Ectodermal cell (in vitro differentiated cells): ENCODE data around the gene GPR171.

Experiments used
- H3K27ac ChIP-seq: 2 replicates; pipeline ENCODE4 v1.7.0; 2013; ENCODE audit warnings: mild to moderate bottlenecking, low read depth, low read length; ENCODE audit not compliant: insufficient read depth, poor library complexity, severe bottlenecking
- H3K27me3 ChIP-seq: 2 replicates; pipeline ENCODE4 v1.7.0; 2013; ENCODE audit warnings: mild to moderate bottlenecking, low read length; ENCODE audit not compliant: insufficient read depth, control insufficient read depth, poor library complexity, severe bottlenecking
- H3K36me3 ChIP-seq: one replicate; pipeline ENCODE4 v1.7.0; 2013; ENCODE audit warnings: low read length; ENCODE audit not compliant: control insufficient read depth, insufficient read depth
- H3K4me1 ChIP-seq: one replicate; pipeline ENCODE4 v1.7.0; 2013; ENCODE audit warnings: low read length; ENCODE audit not compliant: control insufficient read depth, insufficient read depth
- H3K4me3 ChIP-seq: 2 replicates; pipeline ENCODE4 v1.7.0; 2013; ENCODE audit warnings: low read depth, low read length, control low read depth; ENCODE audit not compliant: insufficient read depth
- H3K9me3 ChIP-seq: 2 replicates; pipeline ENCODE4 v1.7.0; 2013; ENCODE audit warnings: mild to moderate bottlenecking, low read length, moderate library complexity; ENCODE audit not compliant: control insufficient read depth
- WGBS, 2 experiments: methylation state at CpG; one replicate each; pipeline ENCODE4 v1.1.7; 2013; ENCODE audit warnings: missing lambda C conversion rate in 2 of 2; 5-methylcytosine and 5-hydroxymethylcytosine counted together

GPR171 gene

GRCh38 chr3:151199554-151200438 is 3.2 kb downstream of the GPR171 start:
- Histone ChIP-seq H3K27ac (no peak overlapping the region), H3K4me1 (no peaks in the 10 kb centered on the region), H3K9me3 (no peaks in the 10 kb centered on the region), H3K4me3 (no peak overlapping the region), H3K27me3 (no peaks in the 10 kb centered on the region), H3K36me3 (no peaks in the 10 kb centered on the region)
- 92 to 94% methylated on average over 2 to 3 of the region's 4 CpGs for whole genome bisulfite sequencing, 2 experiments

- Histone ChIP-seq H3K4me1 (no peaks in the 10 kb centered on the region), H3K27ac (no peak overlapping the region), H3K36me3 (no peaks in the 10 kb centered on the region), H3K4me3 (no peak overlapping the region), H3K27me3 (no peaks in the 10 kb centered on the region), H3K9me3 (no peaks in the 10 kb centered on the region)
- whole genome bisulfite sequencing, 2 experiments: 97% methylated on average over 5 of the region's 5 CpGs
Measured at GRCh38 chr3:151198849-151199248, 4.2 kb downstream of the GPR171 start.

DNA sequence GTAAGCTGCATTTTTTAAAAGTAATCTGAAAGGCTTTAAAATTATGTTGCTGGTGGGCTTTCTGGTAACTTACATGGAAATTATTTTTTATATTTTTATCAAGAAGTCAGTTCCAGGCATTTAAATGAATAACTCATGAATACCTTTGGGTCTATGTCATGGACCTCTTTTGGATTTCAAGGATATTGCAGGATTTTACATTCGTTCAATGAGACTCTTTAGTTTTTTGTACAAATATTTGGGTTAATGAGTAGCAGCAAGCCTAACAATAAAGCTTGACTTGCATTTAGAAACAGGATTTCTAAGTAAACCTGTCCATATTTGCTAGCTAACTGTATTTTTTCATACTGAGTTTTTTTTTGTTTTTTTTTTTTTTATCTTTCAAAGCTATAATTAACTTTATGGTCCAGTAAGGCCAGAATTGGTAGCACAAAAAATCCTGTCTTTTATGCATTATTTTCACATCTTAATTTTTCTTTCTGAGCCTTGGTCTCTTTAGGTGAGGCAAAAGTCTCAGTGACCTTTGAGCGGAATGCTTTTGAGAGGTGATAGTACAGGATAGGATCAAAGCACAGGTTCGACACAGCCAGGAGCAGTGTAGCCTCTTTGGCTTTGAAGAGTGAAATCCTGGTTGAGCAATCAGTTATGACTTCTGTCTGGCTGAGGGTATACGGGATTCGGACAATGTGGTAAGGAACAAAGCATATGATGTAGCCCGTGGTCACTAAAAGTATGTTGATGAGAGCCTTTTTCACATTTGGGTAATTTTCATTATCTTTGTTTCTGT is 4.8 kb downstream of the GPR171 start:
- Histone ChIP-seq H3K9me3 (no peaks in the 10 kb centered on the region), H3K36me3 (no peaks in the 10 kb centered on the region), H3K4me1 (no peaks in the 10 kb centered on the region), H3K27ac (no peak overlapping the region), H3K4me3 (no peak overlapping the region), H3K27me3 (no peaks in the 10 kb centered on the region)
- 94 to 95% methylated on average over 6 of the region's 6 CpGs for WGBS, 2 experiments

GRCh38 chr3:151197228-151197627 is 5.8 kb downstream of the GPR171 start:
- H3K27ac ChIP-seq: no peak overlapping the region
- H3K36me3 ChIP-seq: no peaks in the 10 kb centered on the region
- H3K4me1 ChIP-seq: no peaks in the 10 kb centered on the region
- no peaks in the 10 kb centered on the region for H3K27me3 ChIP-seq
- H3K9me3 ChIP-seq: no peaks in the 10 kb centered on the region
- H3K4me3 ChIP-seq: no peak overlapping the region
- 96 to 97% methylated on average over 8 of the region's 8 CpGs for WGBS, 2 experiments

- no peaks in the 10 kb centered on the region for H3K4me1 ChIP-seq
- no peak overlapping the region for H3K27ac ChIP-seq
- no peaks in the 10 kb centered on the region for H3K36me3 ChIP-seq
- no peaks in the 10 kb centered on the region for H3K9me3 ChIP-seq
- no peaks in the 10 kb centered on the region for H3K27me3 ChIP-seq
- no peak overlapping the region for H3K4me3 ChIP-seq
Measured at GRCh38 chr3:151196434-151196833, 6.6 kb downstream of the GPR171 start.

GRCh38 chr3:151195826-151196225 is 7.2 kb downstream of the GPR171 start:
- Histone ChIP-seq H3K4me1 (no peaks in the 10 kb centered on the region), H3K4me3 (no peak overlapping the region), H3K27me3 (no peaks in the 10 kb centered on the region), H3K9me3 (no peaks in the 10 kb centered on the region), H3K27ac (no peak overlapping the region), H3K36me3 (no peaks in the 10 kb centered on the region)
- WGBS, 2 experiments: 89 to 100% methylated on average over 1 of the region's 1 CpG

DNA sequence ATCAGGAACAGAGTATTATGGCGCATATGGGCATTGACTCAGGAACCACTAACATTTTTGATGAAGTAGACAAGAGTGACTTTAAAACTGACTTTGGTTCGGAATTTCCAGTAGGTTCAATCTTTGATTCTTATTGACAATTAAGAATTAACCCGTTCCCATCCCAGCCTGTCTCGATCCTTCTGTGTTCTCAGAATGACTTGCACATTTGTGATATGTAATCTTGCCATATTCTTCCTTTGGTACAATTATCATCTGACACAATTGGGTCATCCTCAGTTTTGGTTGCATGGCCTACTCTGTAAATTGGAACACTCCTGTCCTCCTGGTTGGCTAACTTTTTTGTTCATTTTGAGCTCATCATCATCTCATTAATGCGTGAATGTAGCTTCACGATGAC is 10.5 kb downstream of the GPR171 start:
- H3K36me3 ChIP-seq: peaks cover 2% of the 10 kb centered on the region
- H3K27me3 ChIP-seq: no peaks in the 10 kb centered on the region
- WGBS, 2 experiments: 95 to 99% methylated on average over 5 to 6 of the region's 6 CpGs
- no peaks in the 10 kb centered on the region for H3K9me3 ChIP-seq
- no peak overlapping the region for H3K4me3 ChIP-seq
- no peaks in the 10 kb centered on the region for H3K4me1 ChIP-seq
- no peak overlapping the region for H3K27ac ChIP-seq

- no peaks in the 10 kb centered on the region for H3K27me3 ChIP-seq
Measured at GRCh38 chr3:151191095-151191494, 11.9 kb downstream of the GPR171 start.

DNA sequence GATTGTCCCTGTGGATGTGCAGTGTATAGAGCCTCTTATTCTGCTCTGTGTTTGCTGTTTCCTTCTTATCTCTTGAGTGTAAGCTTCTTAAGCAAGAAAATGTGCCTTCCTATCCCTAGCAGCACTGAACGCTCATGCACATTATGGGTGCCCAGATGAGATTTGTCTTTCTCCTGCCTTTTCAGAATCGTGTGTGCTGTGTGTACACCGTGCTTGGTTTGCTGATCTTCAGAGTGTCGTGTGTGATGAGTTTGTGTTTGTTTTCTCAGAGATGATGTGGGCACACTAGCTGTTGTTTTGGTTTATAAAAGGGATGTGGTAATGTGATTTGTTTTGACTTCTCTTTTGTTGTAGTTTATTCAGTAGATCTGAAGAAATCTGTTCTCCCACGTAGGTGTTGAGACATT is 19.7 kb downstream of the GPR171 start:
- Histone ChIP-seq H3K27me3 (no peaks in the 10 kb centered on the region), H3K4me1 (no peaks in the 10 kb centered on the region), H3K9me3 (no peaks in the 10 kb centered on the region), H3K4me3 (no peak overlapping the region), H3K36me3 (no peaks in the 10 kb centered on the region), H3K27ac (no peak overlapping the region)
- 89 to 95% methylated on average over 4 of the region's 5 CpGs for WGBS, 2 experiments

More at GRCh38 chr3:151191095-151191494, 11.9 kb downstream of the GPR171 start:
- Histone ChIP-seq H3K36me3 (peaks cover 2% of the 10 kb centered on the region), H3K4me3 (no peak overlapping the region), H3K27ac (no peak overlapping the region), H3K9me3 (no peaks in the 10 kb centered on the region), H3K4me1 (no peaks in the 10 kb centered on the region)
- WGBS, 2 experiments: 100% methylated on average over 1 of the region's 1 CpG

GRCh38 chr3:151182349-151183079 is 20.5 kb downstream of the GPR171 start:
- WGBS, 2 experiments: 84 to 85% methylated on average over 5 of the region's 5 CpGs
- H3K27ac ChIP-seq: no peak overlapping the region

More at GRCh38 chr3:151182349-151183079, 20.5 kb downstream of the GPR171 start:
- Histone ChIP-seq H3K36me3 (no peaks in the 10 kb centered on the region), H3K27me3 (no peaks in the 10 kb centered on the region), H3K4me3 (no peak overlapping the region), H3K9me3 (no peaks in the 10 kb centered on the region), H3K4me1 (no peaks in the 10 kb centered on the region)
